Measurements from ENCODE around the gene PRXL2B. TPM values are rescaled to one million over a fixed set of nuclear protein-coding genes. Genes with fewer than 3 reads are reported as not detected.
A peak's percentile ranks its signal among the peaks of the same experiment; 100 is the strongest.
"Not testable (repeated sequence)": the region's sequence is repeated elsewhere in the genome, so short reads cannot be mapped to it uniquely, and the experiment has no call there.

The PRXL2B gene
- polyA plus RNA-seq, 2 donors, result 12.2 to 16.3 TPM

DNA sequence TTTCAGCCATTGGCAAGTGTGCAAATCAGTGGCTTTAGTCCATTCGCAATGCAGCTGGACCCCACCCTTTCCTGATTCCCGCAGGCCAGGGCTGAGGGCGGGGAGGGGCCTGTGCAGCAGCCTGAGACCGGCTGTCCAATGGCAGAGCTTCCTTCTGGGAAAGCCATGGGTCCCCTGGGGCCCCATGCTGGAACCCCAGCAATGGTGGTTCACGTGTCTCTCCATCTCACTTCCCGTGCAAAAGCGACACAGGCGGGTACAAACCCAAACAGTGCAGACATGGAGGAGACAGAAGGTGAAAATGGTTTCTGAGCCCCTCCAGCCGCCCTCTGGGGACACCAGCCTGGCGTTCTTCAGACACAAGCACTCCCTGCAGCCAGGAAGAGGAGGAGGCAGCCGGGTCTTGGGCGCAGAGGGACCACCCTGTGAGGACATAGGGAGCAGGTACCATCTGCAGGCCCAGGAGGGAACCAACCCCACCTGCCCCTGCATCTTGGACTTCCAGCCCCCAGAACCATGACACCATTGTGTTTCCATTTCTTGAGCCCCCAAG lies 36.2 kb upstream of the PRXL2B start:
- not testable (repeated sequence) for H3K9me3 ChIP-seq (ENCODE audit: control insufficient read depth in 2 of 2, insufficient read depth in 1 of 2, low read depth in 1 of 2, low read length in 1 of 2); H3K27ac ChIP-seq (ENCODE audit: low read depth in 2 of 2, low read length in 1 of 2); H3K27me3 ChIP-seq (ENCODE audit: control insufficient read depth in 1 of 2, insufficient read depth in 2 of 2, low read length in 2 of 2); H3K4me3 ChIP-seq (ENCODE audit: low read depth in 1 of 2, low read length in 2 of 2); H3K36me3 ChIP-seq (ENCODE audit: control insufficient read depth in 2 of 2, insufficient read depth in 2 of 2, low read length in 1 of 2)
- WGBS, 2 donors, result 67 to 80% methylated on average over 9 to 12 of the region's 12 CpGs
- H3K4me1 ChIP-seq (ENCODE audit: control insufficient read depth in 2 of 2, insufficient read depth in 2 of 2, low read length in 1 of 2), result peaks cover 4 to 22% of the 10 kb centered on the region in 2 donors

DNA sequence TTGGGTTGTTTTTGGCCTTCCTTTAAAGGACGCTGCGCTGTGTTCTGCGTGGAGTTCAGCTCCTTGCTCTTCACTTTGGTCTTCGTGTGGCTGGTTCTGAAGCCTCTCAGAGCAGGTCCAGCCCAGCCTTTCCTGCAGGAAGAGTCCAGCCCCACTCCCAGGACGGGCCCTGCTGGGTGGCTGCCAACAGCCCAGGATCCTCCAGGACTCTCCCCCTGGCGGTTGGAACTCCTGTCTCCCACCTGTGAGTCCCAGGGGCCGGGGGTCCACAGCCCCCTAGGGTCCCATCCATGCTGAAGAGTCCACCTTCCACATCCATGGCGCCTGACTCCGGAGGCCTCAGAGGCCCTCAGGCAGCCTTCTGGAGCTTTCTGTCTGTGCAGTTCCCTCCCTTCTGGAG lies 35.0 kb upstream of the PRXL2B start:
- not testable (repeated sequence) for H3K27ac ChIP-seq (ENCODE audit: low read depth in 2 of 2, low read length in 1 of 2); H3K27me3 ChIP-seq (ENCODE audit: control insufficient read depth in 1 of 2, insufficient read depth in 2 of 2, low read length in 2 of 2); H3K36me3 ChIP-seq (ENCODE audit: control insufficient read depth in 2 of 2, insufficient read depth in 2 of 2, low read length in 1 of 2); H3K9me3 ChIP-seq (ENCODE audit: control insufficient read depth in 2 of 2, insufficient read depth in 1 of 2, low read depth in 1 of 2, low read length in 1 of 2); H3K4me3 ChIP-seq (ENCODE audit: low read depth in 1 of 2, low read length in 2 of 2)
- peaks cover 4 to 26% of the 10 kb centered on the region in 2 donors for H3K4me1 ChIP-seq (ENCODE audit: control insufficient read depth in 2 of 2, insufficient read depth in 2 of 2, low read length in 1 of 2)
- WGBS, 2 donors, result 78% methylated on average over 9 of the region's 9 CpGs

DNA sequence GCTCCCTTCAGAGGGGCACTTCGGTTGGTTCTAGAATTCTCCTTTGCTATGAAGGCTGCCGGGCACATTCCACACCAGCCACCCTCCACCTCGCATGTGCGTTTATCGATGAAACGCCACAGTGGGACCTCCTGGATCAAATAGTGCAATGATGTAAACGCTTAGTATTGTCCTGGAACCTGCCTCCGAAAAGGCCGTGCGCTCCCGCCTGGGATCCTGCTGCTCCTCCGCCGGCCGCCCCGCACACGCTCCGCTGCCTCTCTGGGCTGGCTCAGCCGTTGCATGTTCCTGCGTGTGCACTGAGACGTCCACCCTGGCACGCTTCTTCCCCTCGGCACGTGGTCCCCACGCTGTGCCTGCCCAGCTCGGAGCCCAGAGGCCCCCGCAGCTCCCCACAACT lies 34.4 kb upstream of the PRXL2B start:
- no peaks in the 10 kb centered on the region for H3K36me3 ChIP-seq (ENCODE audit: control insufficient read depth in 2 of 2, insufficient read depth in 2 of 2, low read length in 1 of 2)
- no peaks in the 10 kb centered on the region for H3K9me3 ChIP-seq (ENCODE audit: control insufficient read depth in 2 of 2, insufficient read depth in 1 of 2, low read depth in 1 of 2, low read length in 1 of 2)
- H3K4me1 ChIP-seq (ENCODE audit: control insufficient read depth in 2 of 2, insufficient read depth in 2 of 2, low read length in 1 of 2), result peaks cover 2 to 26% of the 10 kb centered on the region in 2 donors
- no peak overlapping the region for H3K27ac ChIP-seq (ENCODE audit: low read depth in 2 of 2, low read length in 1 of 2)
- 65 to 83% methylated on average over 25 to 26 of the region's 26 CpGs for WGBS, 2 donors
- no peaks in the 10 kb centered on the region for H3K27me3 ChIP-seq (ENCODE audit: control insufficient read depth in 1 of 2, insufficient read depth in 2 of 2, low read length in 2 of 2)
- no peak overlapping the region for H3K4me3 ChIP-seq (ENCODE audit: low read depth in 1 of 2, low read length in 2 of 2)

DNA sequence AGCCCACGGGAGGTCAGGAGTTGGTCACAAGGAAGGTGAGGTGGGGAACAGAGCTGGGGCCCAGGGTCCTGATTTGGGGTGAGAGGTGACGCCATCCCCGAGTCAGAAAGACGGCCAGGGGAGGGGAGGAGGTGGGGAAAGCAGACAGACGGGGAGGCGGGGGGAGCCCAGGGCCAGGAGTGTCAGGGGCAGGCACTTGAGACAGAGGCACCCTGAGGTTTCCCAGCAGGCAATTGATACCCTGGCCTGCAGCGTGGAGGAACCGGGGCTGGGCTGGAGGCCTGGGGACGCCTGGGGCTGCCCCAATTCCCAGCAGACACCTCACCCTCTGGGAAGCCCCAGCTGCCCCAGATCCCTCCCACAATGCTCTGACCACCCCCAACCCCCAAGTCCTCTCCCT lies 33.5 kb upstream of the PRXL2B start:
- peaks cover 7 to 27% of the 10 kb centered on the region in 2 donors for H3K4me1 ChIP-seq (ENCODE audit: control insufficient read depth in 2 of 2, insufficient read depth in 2 of 2, low read length in 1 of 2)
- H3K27me3 ChIP-seq (ENCODE audit: control insufficient read depth in 1 of 2, insufficient read depth in 2 of 2, low read length in 2 of 2); H3K36me3 ChIP-seq (ENCODE audit: control insufficient read depth in 2 of 2, insufficient read depth in 2 of 2, low read length in 1 of 2); H3K27ac ChIP-seq (ENCODE audit: low read depth in 2 of 2, low read length in 1 of 2); H3K4me3 ChIP-seq (ENCODE audit: low read depth in 1 of 2, low read length in 2 of 2); H3K9me3 ChIP-seq (ENCODE audit: control insufficient read depth in 2 of 2, insufficient read depth in 1 of 2, low read depth in 1 of 2, low read length in 1 of 2): not testable (repeated sequence)
- WGBS, 2 donors, result 73 to 80% methylated on average over 2 to 9 of the region's 9 CpGs

DNA sequence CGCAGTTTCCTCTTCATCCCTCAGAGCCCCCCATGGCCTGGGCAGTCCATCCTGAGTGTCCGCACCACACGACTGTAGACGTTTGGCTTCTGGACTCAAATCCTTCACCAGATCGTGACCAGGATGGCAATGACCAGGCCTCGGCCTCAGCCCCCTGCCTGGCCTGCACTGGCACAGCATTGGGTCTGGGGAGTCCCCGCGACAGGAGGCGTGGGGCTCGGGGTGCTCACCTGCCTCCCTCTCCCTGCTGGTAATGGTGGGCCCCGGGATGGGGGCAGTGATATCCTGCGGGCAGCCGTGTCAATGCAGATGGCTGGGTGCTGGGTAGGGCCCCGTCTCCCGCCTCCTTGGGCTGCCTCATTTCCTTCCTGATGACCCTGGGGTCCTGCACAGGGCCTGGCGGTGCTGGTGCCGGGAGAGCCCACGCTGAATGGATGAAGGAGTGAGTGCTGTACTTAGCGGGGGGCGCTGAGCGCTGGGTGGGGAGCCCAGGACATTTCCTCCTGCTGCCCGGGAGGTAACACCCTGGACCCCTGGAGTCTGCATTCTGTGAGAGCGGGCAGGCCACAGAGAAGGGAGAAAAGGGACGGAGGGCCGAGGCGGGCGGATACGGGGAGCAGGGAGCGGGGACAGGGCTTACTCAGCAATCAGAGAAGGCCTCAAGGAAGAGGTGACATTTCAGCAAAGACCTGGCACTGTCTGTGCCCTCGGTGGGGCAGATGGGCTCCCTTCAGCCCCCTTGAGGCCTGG lies 32.5 kb upstream of the PRXL2B start:
- H3K27ac ChIP-seq (ENCODE audit: low read depth in 2 of 2, low read length in 1 of 2), result no peak overlapping the region
- WGBS, 2 donors, result 88 to 89% methylated on average over 30 of the region's 30 CpGs
- H3K4me1 ChIP-seq (ENCODE audit: control insufficient read depth in 2 of 2, insufficient read depth in 2 of 2, low read length in 1 of 2), result peaks cover 11 to 22% of the 10 kb centered on the region in 2 donors

DNA sequence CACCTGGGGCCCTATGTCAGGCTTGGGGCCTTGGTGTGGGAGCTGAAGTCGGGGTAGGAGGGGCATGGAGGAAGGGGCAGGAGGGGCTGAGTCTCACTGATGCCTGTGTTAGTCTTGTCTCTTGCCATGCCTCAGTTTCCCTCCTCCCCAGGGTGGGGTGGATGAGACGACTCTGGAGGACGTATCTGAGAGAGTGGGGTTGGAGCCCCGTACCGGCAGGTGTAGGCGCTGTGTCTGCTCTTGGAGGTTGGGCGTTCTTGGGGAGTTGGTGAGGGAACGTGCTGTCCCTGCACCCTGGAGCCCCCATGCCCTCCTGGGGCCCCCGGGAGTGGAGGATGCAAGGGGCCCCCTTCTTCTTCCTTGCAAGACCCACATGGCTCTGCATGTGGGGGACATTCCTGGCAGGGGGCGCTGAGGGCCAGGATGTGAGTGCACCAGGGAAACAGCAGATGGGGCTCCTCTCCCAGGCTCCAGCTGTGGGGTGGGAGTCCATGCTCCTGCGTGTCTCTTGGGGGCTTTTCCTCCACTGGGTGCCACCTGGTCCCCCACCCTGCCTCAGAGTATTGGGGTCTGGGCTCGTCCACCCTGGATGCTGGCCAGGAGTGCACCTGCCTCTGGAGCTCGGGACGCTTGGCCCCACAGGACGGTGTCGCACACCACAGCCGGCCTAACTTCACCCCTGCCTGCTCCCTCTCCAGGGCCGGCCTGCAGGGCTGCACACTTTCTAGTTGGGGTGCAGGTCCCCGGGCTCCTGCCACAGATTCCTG lies 31.8 kb upstream of the PRXL2B start:
- H3K27ac ChIP-seq (ENCODE audit: low read depth in 2 of 2, low read length in 1 of 2), result peak overlapping the region; percentile 88 to 94
- no peak overlapping the region for H3K4me3 ChIP-seq (ENCODE audit: low read depth in 1 of 2, low read length in 2 of 2)
- no peaks in the 10 kb centered on the region for H3K9me3 ChIP-seq (ENCODE audit: control insufficient read depth in 2 of 2, insufficient read depth in 1 of 2, low read depth in 1 of 2, low read length in 1 of 2)
- peaks cover 11 to 20% of the 10 kb centered on the region in 2 donors for H3K4me1 ChIP-seq (ENCODE audit: control insufficient read depth in 2 of 2, insufficient read depth in 2 of 2, low read length in 1 of 2)
- 55 to 58% methylated on average over 19 of the region's 19 CpGs for WGBS, 2 donors
- no peaks in the 10 kb centered on the region for H3K27me3 ChIP-seq (ENCODE audit: control insufficient read depth in 1 of 2, insufficient read depth in 2 of 2, low read length in 2 of 2)
- peaks cover 1 to 16% of the 10 kb centered on the region in 2 donors for H3K36me3 ChIP-seq (ENCODE audit: control insufficient read depth in 2 of 2, insufficient read depth in 2 of 2, low read length in 1 of 2)

More for the DNA sequence above, 32.5 kb upstream of the PRXL2B start:
- Histone ChIP-seq H3K4me3 (ENCODE audit: low read depth in 1 of 2, low read length in 2 of 2) (no peak overlapping the region), H3K27me3 (ENCODE audit: control insufficient read depth in 1 of 2, insufficient read depth in 2 of 2, low read length in 2 of 2) (no peaks in the 10 kb centered on the region), H3K36me3 (ENCODE audit: control insufficient read depth in 2 of 2, insufficient read depth in 2 of 2, low read length in 1 of 2) (peaks cover 0 to 8% of the 10 kb centered on the region in 2 donors), H3K9me3 (ENCODE audit: control insufficient read depth in 2 of 2, insufficient read depth in 1 of 2, low read depth in 1 of 2, low read length in 1 of 2) (no peaks in the 10 kb centered on the region)

DNA sequence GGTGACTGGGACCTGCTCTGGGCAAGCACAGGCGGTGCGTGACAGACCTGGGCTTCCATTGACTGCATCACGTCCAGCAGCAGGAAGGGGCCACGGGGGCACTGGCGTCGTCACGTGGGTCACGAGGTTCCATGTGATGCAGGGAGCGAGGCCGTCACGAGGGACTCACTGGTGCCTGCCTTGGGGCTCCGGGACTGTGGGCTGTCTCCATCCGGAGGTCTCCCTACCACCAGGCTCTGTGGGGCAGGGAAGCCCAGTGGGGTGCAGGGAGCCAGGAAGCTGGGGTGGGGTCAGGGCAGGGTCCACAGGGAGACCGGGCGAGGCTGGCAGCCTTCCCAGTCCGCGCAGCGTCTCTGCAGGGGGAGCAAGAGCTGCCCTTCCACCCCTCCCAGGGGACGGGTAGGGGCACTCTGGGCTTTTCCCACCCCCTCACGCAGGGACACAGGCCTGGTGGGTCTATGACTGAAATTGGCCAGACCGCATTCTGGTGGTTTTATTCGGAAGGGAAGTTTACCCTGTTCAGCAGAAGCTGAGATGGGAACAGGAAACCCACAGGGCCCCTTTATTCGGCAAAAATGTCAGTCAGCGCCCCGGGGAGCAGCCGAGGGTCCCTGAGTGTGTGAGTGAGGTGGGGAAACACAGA lies 30.8 kb upstream of the PRXL2B start:
- Histone ChIP-seq H3K27ac (ENCODE audit: low read depth in 2 of 2, low read length in 1 of 2) (peak overlapping the region; percentile 88 to 94), H3K9me3 (ENCODE audit: control insufficient read depth in 2 of 2, insufficient read depth in 1 of 2, low read depth in 1 of 2, low read length in 1 of 2) (no peaks in the 10 kb centered on the region), H3K4me1 (ENCODE audit: control insufficient read depth in 2 of 2, insufficient read depth in 2 of 2, low read length in 1 of 2) (peaks cover 11 to 20% of the 10 kb centered on the region in 2 donors), H3K4me3 (ENCODE audit: low read depth in 1 of 2, low read length in 2 of 2) (peak overlapping the region; percentile 76 to 82), H3K36me3 (ENCODE audit: control insufficient read depth in 2 of 2, insufficient read depth in 2 of 2, low read length in 1 of 2) (peaks cover 3 to 19% of the 10 kb centered on the region in 2 donors), H3K27me3 (ENCODE audit: control insufficient read depth in 1 of 2, insufficient read depth in 2 of 2, low read length in 2 of 2) (no peaks in the 10 kb centered on the region)
- WGBS, 2 donors, result 2 to 10% methylated on average over 23 to 26 of the region's 26 CpGs

DNA sequence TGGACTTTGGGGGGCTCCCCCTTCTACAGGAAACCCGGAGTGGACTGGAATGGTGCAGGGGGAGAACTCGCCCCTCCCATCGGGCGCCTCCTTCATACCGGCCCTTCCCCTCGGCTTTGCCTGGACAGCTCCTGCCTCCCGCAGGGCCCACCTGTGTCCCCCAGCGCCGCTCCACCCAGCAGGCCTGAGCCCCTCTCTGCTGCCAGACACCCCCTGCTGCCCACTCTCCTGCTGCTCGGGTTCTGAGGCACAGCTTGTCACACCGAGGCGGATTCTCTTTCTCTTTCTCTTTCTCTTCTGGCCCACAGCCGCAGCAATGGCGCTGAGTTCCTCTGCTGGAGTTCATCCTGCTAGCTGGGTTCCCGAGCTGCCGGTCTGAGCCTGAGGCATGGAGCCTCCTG lies 30.3 kb upstream of the PRXL2B start, which contains the start of gene TNFRSF14:
Gene TNFRSF14, plus strand, starts transcription at position 95 of the 401 bp plus-strand sequence. Its CDS starts 294 bp downstream, at position 389.
- peak within 1 kb of the TSS; percentile 88 to 94 for H3K27ac ChIP-seq (ENCODE audit: low read depth in 2 of 2, low read length in 1 of 2)
- 0 to 3% methylated on average over 16 of the region's 16 CpGs for WGBS, 2 donors
- peaks cover 11 to 20% of the 10 kb centered on the region in 2 donors for H3K4me1 ChIP-seq (ENCODE audit: control insufficient read depth in 2 of 2, insufficient read depth in 2 of 2, low read length in 1 of 2)
- H3K27me3 ChIP-seq (ENCODE audit: control insufficient read depth in 1 of 2, insufficient read depth in 2 of 2, low read length in 2 of 2), result no peaks in the 10 kb centered on the region
- H3K36me3 ChIP-seq (ENCODE audit: control insufficient read depth in 2 of 2, insufficient read depth in 2 of 2, low read length in 1 of 2), result peaks cover 3 to 23% of the 10 kb centered on the region in 2 donors
- no peaks in the 10 kb centered on the region for H3K9me3 ChIP-seq (ENCODE audit: control insufficient read depth in 2 of 2, insufficient read depth in 1 of 2, low read depth in 1 of 2, low read length in 1 of 2)
- peak within 1 kb of the TSS; percentile 76 to 82 for H3K4me3 ChIP-seq (ENCODE audit: low read depth in 1 of 2, low read length in 2 of 2)
